ENCODE data around the gene KCP.

KCP gene

DNA sequence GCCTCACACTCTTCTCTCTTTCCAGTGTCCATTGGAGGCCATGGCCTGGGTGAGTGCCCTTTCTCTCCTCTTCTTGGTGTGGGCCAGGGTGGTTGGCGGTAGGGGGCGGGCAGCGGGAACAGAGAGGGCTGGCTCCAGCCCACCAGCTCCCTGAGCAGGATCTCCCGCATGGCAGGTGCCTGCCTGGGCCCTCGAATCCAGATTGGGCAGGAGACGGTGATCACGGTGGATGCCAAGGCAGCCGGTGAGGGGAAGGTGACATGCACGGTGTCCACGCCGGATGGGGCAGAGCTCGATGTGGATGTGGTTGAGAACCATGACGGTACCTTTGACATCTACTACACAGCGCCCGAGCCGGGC is 61.4 kb downstream of the KCP start:
- CTCF ChIA-PET = no interaction called here
- no peak for DNase-seq (ENCODE audit: low spot score)
- H3K27ac ChIP-seq = no peak overlapping the region
- TF ChIP-seq CTCF (conservative IDR thresholded peaks at IDR 0.05; ENCODE audit: low read depth) = no peak
- POLR2A ChIA-PET (ENCODE audit: low non-redundant PET) = no interaction called here

DNA sequence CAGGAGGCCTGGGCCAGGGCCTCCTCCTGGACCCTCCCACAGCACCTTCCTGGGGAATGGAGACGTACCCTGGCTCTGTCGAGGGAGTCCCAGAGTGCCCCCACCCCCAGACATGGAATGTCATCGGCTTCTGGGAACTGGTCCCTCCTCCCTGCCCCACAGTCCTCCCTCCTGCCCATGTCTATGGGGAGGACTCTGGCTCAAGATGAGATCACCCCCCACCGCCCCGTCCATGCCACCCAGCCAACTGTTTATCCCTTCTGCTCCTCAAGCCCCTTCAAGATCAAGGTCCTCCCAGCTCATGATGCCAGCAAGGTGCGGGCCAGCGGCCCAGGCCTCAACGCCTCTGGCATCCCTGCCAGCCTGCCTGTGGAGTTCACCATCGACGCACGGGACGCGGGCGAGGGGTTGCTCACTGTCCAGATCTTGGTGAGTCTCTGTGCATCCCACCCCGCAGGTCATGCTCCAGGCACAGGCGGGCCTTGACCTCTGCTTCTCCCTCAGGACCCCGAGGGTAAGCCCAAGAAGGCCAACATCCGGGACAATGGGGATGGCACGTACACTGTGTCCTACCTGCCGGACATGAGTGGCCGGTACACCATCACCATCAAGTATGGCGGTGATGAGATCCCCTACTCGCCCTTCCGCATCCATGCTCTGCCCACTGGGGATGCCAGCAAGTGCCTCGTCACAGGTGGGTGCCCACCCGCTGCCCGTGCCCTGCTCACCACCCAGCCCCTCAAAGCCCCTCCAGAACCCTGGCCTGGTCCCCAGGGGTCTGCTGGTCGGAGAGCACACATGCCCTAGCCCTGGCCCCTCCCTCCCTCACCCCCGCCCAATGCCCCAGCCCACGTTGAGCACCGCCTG is 62.0 kb downstream of the KCP start:
- ChIA-PET CTCF (no interaction called here), POLR2A (ENCODE audit: low non-redundant PET) (no interaction called here)
- no peak for TF ChIP-seq CTCF (conservative IDR thresholded peaks at IDR 0.05; ENCODE audit: low read depth)
- no peak for DNase-seq (ENCODE audit: low spot score)
- no peak overlapping the region for H3K27ac ChIP-seq

DNA sequence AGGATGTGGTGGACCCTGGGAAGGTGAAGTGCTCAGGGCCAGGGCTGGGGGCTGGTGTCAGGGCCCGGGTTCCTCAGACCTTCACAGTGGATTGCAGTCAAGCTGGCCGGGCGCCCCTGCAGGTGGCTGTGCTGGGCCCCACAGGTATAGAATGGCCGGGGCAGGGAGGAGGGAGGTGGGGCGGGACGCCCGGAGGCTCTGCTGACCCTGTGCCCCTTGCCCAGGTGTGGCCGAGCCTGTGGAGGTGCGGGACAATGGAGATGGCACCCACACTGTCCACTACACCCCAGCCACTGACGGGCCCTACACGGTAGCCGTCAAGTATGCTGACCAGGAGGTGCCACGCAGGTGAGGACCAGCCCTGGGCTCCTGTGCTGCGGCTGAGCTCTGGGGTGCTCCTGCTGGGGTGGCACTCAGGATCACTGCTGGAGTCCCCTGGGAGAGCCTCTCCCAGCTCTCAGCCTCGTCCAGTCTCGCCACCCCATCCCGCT is 62.7 kb downstream of the KCP start:
- CTCF ChIA-PET = no interaction called here
- no peak overlapping the region for H3K27ac ChIP-seq
- POLR2A ChIA-PET (ENCODE audit: low non-redundant PET) = no interaction called here
- no peak for TF ChIP-seq CTCF (conservative IDR thresholded peaks at IDR 0.05; ENCODE audit: low read depth)
- DNase-seq (ENCODE audit: low spot score) = no peak

GRCh38 chr7:128846781-128847444 is 63.6 kb downstream of the KCP start:
- no peak for DNase-seq (ENCODE audit: low spot score)
- TF ChIP-seq CTCF (conservative IDR thresholded peaks at IDR 0.05; ENCODE audit: low read depth) = no peak
- ChIA-PET CTCF (no interaction called here), POLR2A (ENCODE audit: low non-redundant PET) (no interaction called here)
- H3K27ac ChIP-seq = no peak overlapping the region

DNA sequence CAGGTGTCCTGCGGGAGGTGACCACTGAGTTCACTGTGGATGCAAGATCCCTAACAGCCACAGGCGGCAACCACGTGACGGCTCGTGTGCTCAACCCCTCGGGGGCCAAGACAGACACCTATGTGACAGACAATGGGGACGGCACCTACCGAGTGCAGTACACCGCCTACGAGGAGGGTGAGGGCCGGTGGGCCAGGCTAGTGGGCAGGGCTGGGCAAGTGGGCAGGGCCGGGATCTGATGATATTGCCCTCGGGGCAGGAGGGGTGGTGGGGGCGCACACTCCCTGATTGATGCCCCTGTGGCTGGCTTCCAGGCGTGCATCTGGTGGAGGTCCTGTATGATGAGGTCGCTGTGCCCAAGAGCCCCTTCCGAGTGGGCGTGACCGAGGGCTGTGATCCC is 64.5 kb downstream of the KCP start:
- ChIA-PET CTCF (no interaction called here), POLR2A (ENCODE audit: low non-redundant PET) (no interaction called here)
- DNase-seq (ENCODE audit: low spot score) = no peak
- no peak overlapping the region for H3K27ac ChIP-seq
- TF ChIP-seq CTCF (conservative IDR thresholded peaks at IDR 0.05; ENCODE audit: low read depth) = no peak

DNA sequence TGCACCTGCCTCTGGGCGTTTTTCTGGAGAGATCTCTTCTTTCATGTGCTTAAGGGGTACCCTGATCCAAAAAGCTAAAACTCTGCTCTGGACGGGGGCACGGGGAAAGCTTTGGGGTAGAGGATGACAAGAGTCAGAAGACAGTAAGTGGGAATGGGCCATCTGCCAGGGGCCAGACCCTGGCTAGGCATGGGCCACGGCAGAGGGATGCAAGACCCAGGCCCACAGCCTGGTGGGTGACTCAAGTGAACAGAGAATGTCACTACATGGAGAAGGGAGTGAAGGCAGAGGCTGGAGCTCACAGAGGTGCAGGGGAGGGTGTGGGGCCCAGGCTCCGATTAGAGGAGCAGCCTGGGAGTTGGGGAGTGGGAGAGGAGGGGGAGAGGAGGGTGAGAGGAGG is 65.0 kb downstream of the KCP start:
- no peak for TF ChIP-seq CTCF (conservative IDR thresholded peaks at IDR 0.05; ENCODE audit: low read depth)
- POLR2A ChIA-PET (ENCODE audit: low non-redundant PET) = no interaction called here
- CTCF ChIA-PET = interaction anchor here (0.7 kb wide), 1 partner anchor 67 kb away, joined by 5 read pairs; no protein-coding TSS in a partner anchor
- no peak overlapping the region for H3K27ac ChIP-seq
- DNase-seq (ENCODE audit: low spot score) = no peak
